ENCODE results near the gene IGSF9.
A peak's percentile ranks its signal among the peaks of the same experiment; 100 is the strongest.

The IGSF9 gene

GRCh38 chr1:159946242-159947187 is 1.1 kb upstream of the IGSF9 start:
- DNase-seq (ENCODE audit: low spot score): no peak

GRCh38 chr1:159944623-159945455 is 574 bp downstream of the IGSF9 start:
- DNase-seq (ENCODE audit: low spot score): no peak

GRCh38 chr1:159943908-159944622 is 1.3 kb downstream of the IGSF9 start:
- DNase-seq (ENCODE audit: low spot score): no peak

- DNase-seq (ENCODE audit: low spot score): no peak
Observed at GRCh38 chr1:159943278-159943640, 2.2 kb downstream of the IGSF9 start.

DNA sequence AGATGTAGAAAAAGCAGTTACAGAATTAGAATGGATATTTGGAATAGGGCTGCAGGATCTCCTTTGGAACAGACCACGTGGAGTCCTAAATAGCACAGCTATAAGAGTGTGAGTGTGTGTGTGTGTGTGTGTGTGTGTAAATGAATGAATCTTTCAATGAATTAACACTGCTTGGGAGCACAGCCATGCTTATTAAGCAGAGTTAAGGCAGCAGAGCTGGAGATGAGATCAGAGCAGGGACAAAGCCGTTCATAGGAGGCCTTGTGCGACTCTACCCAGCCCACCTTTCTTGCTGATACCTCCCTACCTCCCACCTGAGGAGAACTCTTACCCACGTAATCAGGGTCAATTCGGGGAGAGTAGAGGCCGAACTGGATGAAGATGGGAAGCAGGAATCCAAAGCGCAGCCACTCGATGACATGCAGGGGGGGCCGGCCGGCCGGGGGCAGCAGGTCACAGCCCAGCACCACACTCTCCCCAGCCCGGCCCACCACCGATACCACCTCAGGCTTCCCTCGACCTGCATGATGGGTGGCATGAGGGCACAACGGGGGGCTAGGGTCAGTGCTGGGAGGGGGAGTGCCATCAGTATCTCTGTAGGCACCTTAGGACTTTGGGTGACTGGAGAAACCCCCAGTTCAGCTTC is 2.7 kb downstream of the IGSF9 start:
- no peak for DNase-seq (ENCODE audit: low spot score)

DNA sequence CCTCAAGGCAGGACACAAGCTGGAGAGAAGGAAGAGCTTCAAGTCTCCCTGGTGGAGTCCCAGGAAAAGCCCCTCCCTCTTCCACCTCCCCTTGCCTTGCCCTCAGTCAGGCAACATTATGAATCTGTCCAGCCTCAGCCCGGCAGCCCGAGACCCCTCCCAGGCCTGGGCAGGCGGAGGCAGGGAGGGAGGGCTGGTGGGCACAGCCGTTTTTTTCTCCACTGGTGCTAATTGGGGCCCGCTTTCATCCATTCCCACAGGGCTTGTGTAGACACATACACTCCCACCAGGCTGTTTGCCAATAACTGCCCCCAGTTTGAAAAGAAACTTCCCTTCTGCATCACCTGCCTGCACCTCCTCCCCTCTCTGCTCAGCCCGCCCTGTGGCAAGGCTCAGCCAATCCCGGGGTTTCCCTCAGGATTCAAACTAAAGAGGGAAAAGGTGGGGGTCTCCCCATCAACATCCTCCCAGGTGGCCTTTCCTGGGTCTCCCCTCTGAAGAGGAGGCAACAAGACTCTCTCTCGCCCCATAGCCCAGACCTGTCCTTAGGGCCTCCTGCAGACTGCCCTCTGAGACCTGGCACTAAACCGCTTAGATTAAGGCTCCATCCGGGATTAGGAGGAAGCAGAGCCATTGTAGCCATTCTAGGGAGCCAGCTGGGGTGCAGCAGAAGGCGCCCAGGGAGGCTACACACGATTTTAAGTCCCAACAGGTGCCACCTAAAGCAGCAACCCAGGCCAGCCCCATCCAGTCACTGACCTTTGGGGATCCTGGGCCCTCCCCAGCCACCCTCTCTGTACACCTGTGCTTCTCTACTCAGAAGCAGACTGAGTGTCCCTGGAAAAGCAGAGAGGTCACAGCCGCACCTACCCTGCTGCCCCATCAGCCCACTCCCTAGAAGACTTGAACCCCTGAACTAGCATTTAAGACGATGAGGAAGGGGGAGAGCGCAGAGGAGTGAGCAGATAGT is 3.5 kb downstream of the IGSF9 start:
- no peak for DNase-seq (ENCODE audit: low spot score)

DNA sequence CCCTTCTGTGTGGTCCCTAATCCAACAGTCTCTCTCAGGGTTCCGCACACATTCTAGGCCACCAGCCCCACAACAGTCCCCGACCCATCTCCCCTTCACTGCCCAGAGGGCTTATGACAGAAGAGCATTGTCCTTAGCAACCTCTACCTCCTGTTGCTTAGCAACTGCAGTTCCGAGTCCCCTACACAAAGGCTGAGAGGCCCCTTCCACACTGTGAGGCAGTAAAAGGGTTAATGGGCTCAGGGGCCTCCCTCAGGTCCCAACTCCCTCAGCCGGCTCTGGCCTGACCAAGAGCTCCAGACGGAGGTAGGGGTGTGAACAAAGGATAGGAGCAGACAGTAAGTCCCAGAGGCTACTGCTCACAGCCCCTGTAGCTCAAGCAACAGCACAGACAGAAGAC is 4.3 kb downstream of the IGSF9 start:
- no peak for DNase-seq (ENCODE audit: low spot score)

GRCh38 chr1:159940006-159940620 is 5.3 kb downstream of the IGSF9 start:
- DNase-seq (ENCODE audit: low spot score): no peak

GRCh38 chr1:159939678-159940002 is 5.8 kb downstream of the IGSF9 start:
- DNase-seq (ENCODE audit: low spot score): no peak

- no peak for DNase-seq (ENCODE audit: low spot score)
Observed at GRCh38 chr1:159938905-159939677, 6.3 kb downstream of the IGSF9 start.

GRCh38 chr1:159938211-159938852 is 7.1 kb downstream of the IGSF9 start:
- DNase-seq (ENCODE audit: low spot score): no peak

DNA sequence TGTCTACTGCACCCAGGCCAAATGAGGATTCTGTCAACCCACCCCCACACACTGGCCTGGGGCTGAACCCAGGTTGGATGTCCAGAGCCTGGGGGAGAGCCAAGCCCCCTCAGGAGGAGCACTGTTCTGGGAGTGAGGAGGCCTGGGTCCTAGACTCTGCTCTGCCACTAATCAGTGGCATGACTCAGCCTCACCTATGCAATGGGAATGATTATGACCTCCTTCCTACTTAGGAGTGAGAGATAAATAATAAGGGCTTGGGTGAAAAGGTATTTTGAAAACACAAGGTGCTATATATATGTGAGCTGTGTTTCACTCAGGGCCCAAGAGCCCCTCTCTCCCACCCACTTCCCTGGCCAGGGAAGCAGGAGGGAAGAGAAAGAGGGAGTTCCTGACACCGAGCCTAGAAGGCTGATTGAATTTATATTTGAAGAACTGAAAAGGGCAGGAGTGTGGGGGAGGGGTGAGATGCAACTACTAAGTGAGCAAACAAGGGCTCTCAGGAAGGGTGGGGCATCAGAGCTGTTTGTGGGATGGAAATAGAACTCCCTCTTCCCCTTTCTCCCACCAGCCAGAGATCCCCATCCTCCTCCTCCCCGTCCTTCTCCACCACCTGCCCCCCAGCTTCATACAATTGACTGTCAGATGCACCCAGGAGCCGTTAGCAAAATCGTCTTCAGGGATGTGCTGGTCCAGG is 8.2 kb downstream of the IGSF9 start:
- no peak for DNase-seq (ENCODE audit: low spot score)

- peak; percentile 36 for DNase-seq (ENCODE audit: low spot score)
Observed at GRCh38 chr1:159936273-159936904, 9.0 kb downstream of the IGSF9 start.

GRCh38 chr1:159935719-159936272 is 9.6 kb downstream of the IGSF9 start:
- no peak for DNase-seq (ENCODE audit: low spot score)

GRCh38 chr1:159935305-159935704 is 10.1 kb downstream of the IGSF9 start:
- no peak for DNase-seq (ENCODE audit: low spot score)

- no peak for DNase-seq (ENCODE audit: low spot score)
Observed at GRCh38 chr1:159934136-159935039, 11.0 kb downstream of the IGSF9 start.

DNA sequence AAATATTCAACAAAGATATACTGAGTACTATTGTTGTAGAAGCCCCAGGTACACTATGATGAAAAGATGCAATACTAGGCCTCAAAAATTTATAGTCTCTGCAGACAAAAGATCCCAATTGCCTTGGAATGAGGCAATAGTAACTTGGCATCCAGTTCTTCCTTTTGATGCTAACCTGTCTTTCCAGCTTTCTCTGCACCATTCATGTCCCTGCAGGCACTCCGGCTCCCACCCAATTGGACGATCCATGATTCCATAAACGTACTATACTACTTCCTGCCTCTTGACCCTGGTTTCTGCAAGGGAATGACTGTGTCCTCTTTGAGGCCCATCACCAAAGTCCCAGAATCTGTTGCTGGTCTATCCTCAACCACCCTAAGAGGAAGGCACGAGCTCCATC is 12.1 kb downstream of the IGSF9 start:
- no peak for DNase-seq (ENCODE audit: low spot score)

Data from SW480 (cell line).